Upper lobe of right lung (tissue), 1 donor: Measurements from ENCODE around the gene EDDM13. TPM values are rescaled to one million over a fixed set of nuclear protein-coding genes. Genes with fewer than 3 reads are reported as not detected.

Experiments used
- ATAC-seq: fragments of 200-7000 bp; cut with Tn5 transposase; one replicate; pipeline ENCODE4 v1.9.1; 2020; ENCODE audit warnings: mild to moderate bottlenecking, moderate library complexity
- DNase-seq: peaks from one replicate; pipeline ENCODE4 v3.0.0-alpha.2; 2020
- H3K27ac ChIP-seq: fragments of 200-600 bp; one replicate; pipeline ENCODE4 v1.8.0; 2022
- H3K27me3 ChIP-seq: fragments of 200-600 bp; one replicate; pipeline ENCODE4 v1.8.0; 2022; ENCODE audit warnings: mild to moderate bottlenecking
- H3K36me3 ChIP-seq: fragments of 200-600 bp; one replicate; pipeline ENCODE4 v1.8.0; 2022
- H3K4me1 ChIP-seq: fragments of 200-600 bp; one replicate; pipeline ENCODE4 v1.8.0; 2022
- H3K4me3 ChIP-seq: fragments of 200-600 bp; one replicate; pipeline ENCODE4 v1.8.0; 2022; ENCODE audit warnings: mild to moderate bottlenecking
- H3K9me3 ChIP-seq: fragments of 200-600 bp; one replicate; pipeline ENCODE4 v1.8.0; 2022
- intact Hi-C: fragments of 100-400 bp; cut with DNase I; formaldehyde crosslinking; loops from one replicate; pipeline ENCODE4 v1.11.0; 2022
- total RNA-seq: library from RNA; stranded (reverse); fragmentation: NEBNext Ultra II Directional; extraction: Animal tissue kit (Norgen Biotek cat#: 25700); gene quantifications from one replicate; pipeline ENCODE4 v1.2.1, GENCODE V29; 2021
- TF ChIP-seq, protein P1 (sequence below): fragments of 200-600 bp; IDR thresholded peaks from one replicate; pipeline ENCODE4 v1.8.0; 2022; ENCODE audit warnings: antibody characterized with exemption
- donor health status: DM: no; HTN: yes; CAD: no; lungs with severe emphysema.

Gene EDDM13
- total RNA-seq, 1 donor from 2014 or later, result 1.1 TPM

- intact Hi-C loops, result no loop called here
- Histone ChIP-seq H3K27me3 (no peaks in the 10 kb centered on the region), H3K27ac (peak overlapping the region; percentile 95)
Observed at GRCh38 chr19:56312787-56313657, 40.5 kb downstream of the EDDM13 start.

DNA sequence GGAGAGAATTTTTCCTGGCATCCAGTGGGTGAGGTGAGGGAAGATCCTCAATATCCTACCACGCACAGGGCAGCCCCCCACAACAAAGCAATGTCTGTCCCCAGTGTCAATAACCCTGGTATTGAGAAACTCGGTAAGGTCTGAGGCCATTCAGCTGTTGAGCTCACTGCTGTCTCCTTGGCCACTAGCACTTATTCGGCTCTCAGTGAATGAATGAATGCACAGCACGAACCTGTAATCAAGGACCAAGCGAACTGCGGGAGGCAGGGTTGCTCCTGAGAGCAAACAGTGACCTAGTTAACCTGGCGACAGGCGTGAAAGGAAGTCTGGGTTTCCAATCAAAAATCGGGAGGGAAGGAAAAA is 41.5 kb downstream of the EDDM13 start:
- no peaks in the 10 kb centered on the region for H3K27me3 ChIP-seq
- H3K4me3 ChIP-seq, result peak overlapping the region; percentile 80
- H3K36me3 ChIP-seq, result no peaks in the 10 kb centered on the region
- ATAC-seq, result no peak
- DNase-seq, result no peak
- H3K4me1 ChIP-seq, result peaks cover 15% of the 10 kb centered on the region
- no peaks in the 10 kb centered on the region for H3K9me3 ChIP-seq
- peak overlapping the region; percentile 95 for H3K27ac ChIP-seq
- TF ChIP-seq, protein P1, sequence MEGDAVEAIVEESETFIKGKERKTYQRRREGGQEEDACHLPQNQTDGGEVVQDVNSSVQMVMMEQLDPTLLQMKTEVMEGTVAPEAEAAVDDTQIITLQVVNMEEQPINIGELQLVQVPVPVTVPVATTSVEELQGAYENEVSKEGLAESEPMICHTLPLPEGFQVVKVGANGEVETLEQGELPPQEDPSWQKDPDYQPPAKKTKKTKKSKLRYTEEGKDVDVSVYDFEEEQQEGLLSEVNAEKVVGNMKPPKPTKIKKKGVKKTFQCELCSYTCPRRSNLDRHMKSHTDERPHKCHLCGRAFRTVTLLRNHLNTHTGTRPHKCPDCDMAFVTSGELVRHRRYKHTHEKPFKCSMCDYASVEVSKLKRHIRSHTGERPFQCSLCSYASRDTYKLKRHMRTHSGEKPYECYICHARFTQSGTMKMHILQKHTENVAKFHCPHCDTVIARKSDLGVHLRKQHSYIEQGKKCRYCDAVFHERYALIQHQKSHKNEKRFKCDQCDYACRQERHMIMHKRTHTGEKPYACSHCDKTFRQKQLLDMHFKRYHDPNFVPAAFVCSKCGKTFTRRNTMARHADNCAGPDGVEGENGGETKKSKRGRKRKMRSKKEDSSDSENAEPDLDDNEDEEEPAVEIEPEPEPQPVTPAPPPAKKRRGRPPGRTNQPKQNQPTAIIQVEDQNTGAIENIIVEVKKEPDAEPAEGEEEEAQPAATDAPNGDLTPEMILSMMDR, result no peak
- intact Hi-C loops, result no loop called here

More at GRCh38 chr19:56312787-56313657, 40.5 kb downstream of the EDDM13 start:
- TF ChIP-seq, protein P1, result no peak
- peaks cover 15% of the 10 kb centered on the region for H3K4me1 ChIP-seq
- no peak overlapping the region for H3K4me3 ChIP-seq
- H3K9me3 ChIP-seq, result no peaks in the 10 kb centered on the region
- ATAC-seq, result no peak
- no peak for DNase-seq
- H3K36me3 ChIP-seq, result no peaks in the 10 kb centered on the region

GRCh38 chr19:56314381-56315076 is 42.0 kb downstream of the EDDM13 start, which contains the start of gene ZSCAN5A:
Gene ZSCAN5A, minus strand, starts transcription at chr19:56314839. Its CDS starts 89,793 bp downstream, at chr19:56225046.
- H3K4me1 ChIP-seq, result peaks cover 15% of the 10 kb centered on the region

DNA sequence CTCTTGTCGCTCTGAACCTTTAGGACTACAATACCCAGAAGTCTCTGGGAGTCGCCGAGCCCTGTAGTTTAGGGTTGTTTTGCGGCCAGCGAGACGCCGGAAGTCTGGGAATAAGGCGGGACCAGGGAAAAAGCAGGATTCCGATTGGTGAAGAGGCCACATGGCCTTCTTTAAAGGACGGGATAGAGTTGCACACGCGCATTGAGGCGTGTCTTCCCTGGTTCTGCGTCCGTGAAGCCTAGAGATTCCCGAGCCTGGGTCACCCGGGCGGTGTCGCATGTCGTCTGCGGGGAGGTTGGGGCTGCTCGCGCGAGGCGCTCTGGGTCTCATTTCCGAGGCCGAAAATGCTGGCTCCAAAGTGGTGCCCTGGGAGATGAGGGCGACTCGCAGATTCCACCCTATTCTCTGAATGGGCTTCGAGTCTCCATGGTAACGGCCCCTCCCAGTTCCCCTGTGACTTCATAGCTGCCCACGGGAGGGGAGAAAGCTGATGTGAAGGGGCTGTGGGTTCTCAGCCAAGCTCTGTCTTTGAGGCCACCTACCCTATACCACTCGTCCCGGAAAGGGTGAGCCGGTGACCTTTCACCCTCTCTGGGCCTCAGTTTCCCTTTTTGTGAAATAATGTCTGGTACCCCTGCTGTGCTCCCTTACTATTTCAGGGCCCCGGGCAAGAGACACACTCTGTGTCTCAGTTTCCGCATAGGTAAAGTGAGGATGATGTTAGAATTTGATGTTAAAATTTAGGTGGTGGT is 42.7 kb downstream of the EDDM13 start:
- intact Hi-C loops, result no loop called here
- peak; percentile 93 for DNase-seq
- Histone ChIP-seq H3K36me3 (no peaks in the 10 kb centered on the region), H3K4me1 (peaks cover 12% of the 10 kb centered on the region), H3K4me3 (peak overlapping the region; percentile 80), H3K27ac (peak overlapping the region; percentile 95), H3K9me3 (no peaks in the 10 kb centered on the region), H3K27me3 (no peaks in the 10 kb centered on the region)
- TF ChIP-seq, protein P1, result no peak
- ATAC-seq, result peak; percentile 94

More at GRCh38 chr19:56314381-56315076, 42.0 kb downstream of the EDDM13 start, which contains the start of gene ZSCAN5A:
- intact Hi-C loops, result no loop called here
- peak; percentile 99 for DNase-seq
- Histone ChIP-seq H3K27me3 (no peaks in the 10 kb centered on the region), H3K9me3 (no peaks in the 10 kb centered on the region), H3K36me3 (no peaks in the 10 kb centered on the region), H3K27ac (peak within 1 kb of the TSS; percentile 95), H3K4me3 (peak within 1 kb of the TSS; percentile 80)
- TF ChIP-seq, protein P1, result no peak
- ATAC-seq, result peak; percentile 93

- no peaks in the 10 kb centered on the region for H3K27me3 ChIP-seq
- H3K36me3 ChIP-seq, result no peaks in the 10 kb centered on the region
- H3K27ac ChIP-seq, result no peak overlapping the region
- TF ChIP-seq, protein P1, result no peak
- DNase-seq, result no peak
- H3K9me3 ChIP-seq, result no peaks in the 10 kb centered on the region
- ATAC-seq, result no peak
- H3K4me3 ChIP-seq, result no peak overlapping the region
- intact Hi-C loops, result no loop called here
- peaks cover 12% of the 10 kb centered on the region for H3K4me1 ChIP-seq
Observed at GRCh38 chr19:56316728-56317127, 44.2 kb downstream of the EDDM13 start.
